Measurements from ENCODE around the gene TMEM131L. TPM values are rescaled to one million over a fixed set of nuclear protein-coding genes. Genes with fewer than 3 reads are reported as not detected.
A peak's percentile ranks its signal among the peaks of the same experiment; 100 is the strongest.
"Not testable (repeated sequence)": the region's sequence is repeated elsewhere in the genome, so short reads cannot be mapped to it uniquely, and the experiment has no call there.

Gene TMEM131L
- total RNA-seq, 1 experiment from 2014 or later, result 8.2 TPM

- peak; percentile 9 for DNase-seq (ENCODE audit: low read depth)
Measured at GRCh38 chr4:153538487-153539357, 72.6 kb downstream of the TMEM131L start.

- no peak for DNase-seq (ENCODE audit: low read depth)
Measured at GRCh38 chr4:153539422-153539821, 73.3 kb downstream of the TMEM131L start.

GRCh38 chr4:153541456-153542096 lies 75.4 kb downstream of the TMEM131L start:
- peak; percentile 92 for DNase-seq (ENCODE audit: low read depth)

GRCh38 chr4:153542131-153542530 lies 76.0 kb downstream of the TMEM131L start:
- no peak for DNase-seq (ENCODE audit: low read depth)

- no peak for DNase-seq (ENCODE audit: low read depth)
Measured at GRCh38 chr4:153542834-153543233, 76.7 kb downstream of the TMEM131L start.

- no peak for DNase-seq (ENCODE audit: low read depth)
Measured at GRCh38 chr4:153543351-153543750, 77.2 kb downstream of the TMEM131L start.

- DNase-seq (ENCODE audit: low read depth), result no peak
Measured at GRCh38 chr4:153545822-153546221, 79.7 kb downstream of the TMEM131L start.

GRCh38 chr4:153546280-153546679 lies 80.1 kb downstream of the TMEM131L start:
- no peak for DNase-seq (ENCODE audit: low read depth)

- DNase-seq (ENCODE audit: low read depth), result no peak
Measured at GRCh38 chr4:153547520-153547919, 81.4 kb downstream of the TMEM131L start.

- not testable (repeated sequence) for DNase-seq (ENCODE audit: low read depth)
Measured at GRCh38 chr4:153548907-153549306, 82.7 kb downstream of the TMEM131L start.

- DNase-seq (ENCODE audit: low read depth), result no peak
Measured at GRCh38 chr4:153549405-153549804, 83.2 kb downstream of the TMEM131L start.

- no peak for DNase-seq (ENCODE audit: low read depth)
Measured at GRCh38 chr4:153553155-153553818, 87.1 kb downstream of the TMEM131L start.

GRCh38 chr4:153553819-153554170 lies 87.6 kb downstream of the TMEM131L start:
- no peak for DNase-seq (ENCODE audit: low read depth)

GRCh38 chr4:153555730-153556434 lies 89.7 kb downstream of the TMEM131L start:
- DNase-seq (ENCODE audit: low read depth), result peak; percentile 47

- no peak for DNase-seq (ENCODE audit: low read depth)
Measured at GRCh38 chr4:153556435-153556815, 90.3 kb downstream of the TMEM131L start.

- peak; percentile 38 for DNase-seq (ENCODE audit: low read depth)
Measured at GRCh38 chr4:153560908-153561307, 94.7 kb downstream of the TMEM131L start.

GRCh38 chr4:153564630-153565525 lies 98.7 kb downstream of the TMEM131L start:
- DNase-seq (ENCODE audit: low read depth), result peak; percentile 82

- no peak for DNase-seq (ENCODE audit: low read depth)
Measured at GRCh38 chr4:153566631-153567150, 100.5 kb downstream of the TMEM131L start.

GRCh38 chr4:153567660-153568059 lies 101.5 kb downstream of the TMEM131L start:
- DNase-seq (ENCODE audit: low read depth), result not testable (repeated sequence)

- DNase-seq (ENCODE audit: low read depth), result no peak
Measured at GRCh38 chr4:153570228-153570973, 104.2 kb downstream of the TMEM131L start.

All from M059J (cell line).